Measurements from ENCODE around the gene BRD1. TPM values are rescaled to one million over a fixed set of nuclear protein-coding genes. Genes with fewer than 3 reads are reported as not detected.

Gene BRD1
- total RNA-seq, 1 experiment from 2014 or later, result 31.3 TPM

- Histone ChIP-seq H3K9me3 (ENCODE audit: control insufficient read depth in 1 of 2, insufficient read depth in 1 of 2, low read depth in 1 of 2, low read length in 2 of 2) (no peaks in the 10 kb centered on the region), H3K79me2 (ENCODE audit: insufficient read depth, low read length) (peaks cover 100% of the 10 kb centered on the region), H3K4me3 (replicated peaks in 1 of 2; ENCODE audit: low read depth in 1 of 2, low read length in 2 of 2) (no peak overlapping the region), H3K36me3 (ENCODE audit: control insufficient read depth in 1 of 2, insufficient read depth in 2 of 2, low read length in 2 of 2) (peaks cover 20 to 27% of the 10 kb centered on the region in 2 experiments; a peak in 3 of 4 replicates), H3K27me3 (ENCODE audit: insufficient read depth, low read length) (no peaks in the 10 kb centered on the region), H3K4me1 (ENCODE audit: control insufficient read depth in 1 of 2, insufficient read depth in 2 of 2, low read length in 2 of 2) (peaks cover 0 to 17% of the 10 kb centered on the region in 2 experiments; a peak in 2 of 4 replicates), H3K9ac (ENCODE audit: low read length) (no peak overlapping the region), H2AFZ (ENCODE audit: low read depth, low read length, poor library complexity, severe bottlenecking) (no peak overlapping the region), H3K4me2 (ENCODE audit: low read length) (no peak overlapping the region), H4K20me1 (ENCODE audit: insufficient read depth) (peaks cover 7% of the 10 kb centered on the region; the same call in 1 of the 2 replicates), H3K27ac (ENCODE audit: low read depth, low read length) (no peak overlapping the region), H3K9me2 (ENCODE audit: insufficient read depth) (no peaks in the 10 kb centered on the region)
- ATAC-seq (no peak), DNase-seq (ENCODE audit: low read depth, low spot score) (no peak)
- no TSS peak for BruUV-seq (replicated peaks)
- TF ChIP-seq CTCF (IDR thresholded peaks at IDR 0.05 in 2 of 3, conservative IDR thresholded peaks at IDR 0.05 in 1 of 3; ENCODE audit: borderline replicate concordance in 1 of 3, insufficient read depth in 1 of 3, low read depth in 2 of 3, low read length in 2 of 3), result no peak
- no peak for TF ChIP-seq CEBPB (IDR thresholded peaks at IDR 0.05; ENCODE audit: low read depth)
- no peak for TF ChIP-seq ELF1 (IDR thresholded peaks at IDR 0.05; ENCODE audit: borderline replicate concordance, low read depth)
- TF ChIP-seq REST (IDR thresholded peaks at IDR 0.05; ENCODE audit: low read depth), result no peak
- TF ChIP-seq TCF7L2 (IDR thresholded peaks at IDR 0.05; ENCODE audit: borderline replicate concordance, extremely low read depth, insufficient read depth, insufficient read length), result no peak
- ChIA-PET RAD21 (ENCODE audit: low non-redundant PET in 1 of 2, low total read pairs in 2 of 2, uncharacterized antibody in 2 of 2, unreplicated experiment in 2 of 2) (no interaction called here), CTCF (no interaction called here), POLR2A (no interaction called here)
- intact Hi-C loops (cut with micrococcal nuclease), result no loop called here
Observed at GRCh38 chr22:49815641-49816091, 12.0 kb downstream of the BRD1 start.
